Astrocyte of the cerebellum (primary cell): ENCODE data around the gene NID2.

ENCODE experiments used
- DNase-seq: peaks from one replicate; pipeline ENCODE4 v3.0.0-alpha.2; 2011; ENCODE audit warnings: low read depth
- H3K4me3 ChIP-seq: 2 replicates; pipeline ENCODE4 v1.5.1; 2011; ENCODE audit warnings: mild to moderate bottlenecking, low read depth, low read length, moderate library complexity
- in situ Hi-C: cut with HindIII; loops from 2 replicates; pipeline ENCODE4 v1.10.0; 2017; ENCODE audit warnings: low sequenced_read_pairs
- TF ChIP-seq, protein P1 (sequence below): IDR thresholded peaks from 2 replicates; pipeline ENCODE4 v1.5.1; 2012; ENCODE audit warnings: low read length, low read depth, moderate library complexity, mild to moderate bottlenecking; ENCODE audit errors: missing control alignments

NID2 gene

DNA sequence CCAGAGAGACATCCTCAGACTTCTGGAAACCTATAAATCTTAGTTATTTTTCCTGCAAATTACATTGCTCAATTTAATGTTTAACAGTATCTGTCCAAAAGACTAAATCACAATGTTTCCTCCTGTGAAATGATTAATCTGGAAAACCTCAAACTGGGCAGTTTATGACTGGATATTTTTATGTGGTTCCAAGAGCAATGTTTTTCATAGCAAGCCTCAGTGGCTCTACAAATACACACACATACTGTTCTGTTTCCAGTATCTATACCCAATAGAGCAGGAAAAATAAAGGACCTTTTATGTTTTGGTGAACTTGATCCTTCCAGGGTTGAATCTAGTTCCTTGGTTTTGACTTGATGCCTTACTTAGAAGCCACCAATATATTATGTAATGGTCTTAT is 9.2 kb downstream of the NID2 start:
- no peak overlapping the region for H3K4me3 ChIP-seq
- TF ChIP-seq, protein P1, sequence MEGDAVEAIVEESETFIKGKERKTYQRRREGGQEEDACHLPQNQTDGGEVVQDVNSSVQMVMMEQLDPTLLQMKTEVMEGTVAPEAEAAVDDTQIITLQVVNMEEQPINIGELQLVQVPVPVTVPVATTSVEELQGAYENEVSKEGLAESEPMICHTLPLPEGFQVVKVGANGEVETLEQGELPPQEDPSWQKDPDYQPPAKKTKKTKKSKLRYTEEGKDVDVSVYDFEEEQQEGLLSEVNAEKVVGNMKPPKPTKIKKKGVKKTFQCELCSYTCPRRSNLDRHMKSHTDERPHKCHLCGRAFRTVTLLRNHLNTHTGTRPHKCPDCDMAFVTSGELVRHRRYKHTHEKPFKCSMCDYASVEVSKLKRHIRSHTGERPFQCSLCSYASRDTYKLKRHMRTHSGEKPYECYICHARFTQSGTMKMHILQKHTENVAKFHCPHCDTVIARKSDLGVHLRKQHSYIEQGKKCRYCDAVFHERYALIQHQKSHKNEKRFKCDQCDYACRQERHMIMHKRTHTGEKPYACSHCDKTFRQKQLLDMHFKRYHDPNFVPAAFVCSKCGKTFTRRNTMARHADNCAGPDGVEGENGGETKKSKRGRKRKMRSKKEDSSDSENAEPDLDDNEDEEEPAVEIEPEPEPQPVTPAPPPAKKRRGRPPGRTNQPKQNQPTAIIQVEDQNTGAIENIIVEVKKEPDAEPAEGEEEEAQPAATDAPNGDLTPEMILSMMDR: no peak
- peak; percentile 77 for DNase-seq
- in situ Hi-C loops: no loop called here

DNA sequence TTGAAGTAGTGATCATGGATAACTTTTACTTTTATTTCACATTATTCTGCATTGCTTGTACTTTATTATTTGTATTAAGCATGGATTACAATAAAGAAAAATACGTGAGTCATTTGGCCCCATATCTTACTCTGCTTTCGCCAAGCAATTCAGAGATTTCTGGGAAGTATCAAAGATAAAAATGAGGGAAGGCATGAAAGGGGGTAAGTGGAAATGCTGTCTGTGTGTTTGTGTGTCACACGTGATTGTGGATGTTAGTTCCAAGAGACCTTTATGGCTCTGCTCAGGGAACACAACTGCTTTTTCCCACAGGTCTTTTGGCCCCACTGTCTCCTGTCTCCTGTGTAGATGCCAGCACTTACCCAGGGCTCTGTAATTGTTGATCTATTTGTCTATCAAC is 10.5 kb downstream of the NID2 start:
- in situ Hi-C loops: no loop called here
- DNase-seq: no peak
- H3K4me3 ChIP-seq: no peak overlapping the region
- TF ChIP-seq, protein P1: no peak

DNA sequence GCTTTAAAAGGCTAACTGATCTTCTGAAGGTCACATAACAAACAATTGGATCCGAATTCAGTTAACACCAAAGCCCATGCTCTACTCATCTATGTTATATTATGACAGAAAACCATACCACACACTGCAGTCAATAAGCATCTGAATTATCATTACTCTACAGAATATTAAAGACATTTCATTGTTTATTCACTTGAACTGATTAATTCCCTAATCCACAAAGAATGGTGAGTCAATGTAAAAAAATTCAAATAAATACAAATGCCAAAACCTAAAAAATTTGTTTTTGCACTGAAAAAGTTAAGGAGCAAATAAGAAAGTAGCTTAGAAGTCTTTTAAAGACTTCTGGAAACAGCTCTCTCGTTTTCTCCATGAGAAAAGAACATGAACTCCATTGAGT is 13.7 kb downstream of the NID2 start:
- TF ChIP-seq, protein P1: no peak
- no peak overlapping the region for H3K4me3 ChIP-seq
- in situ Hi-C loops: no loop called here
- DNase-seq: no peak

DNA sequence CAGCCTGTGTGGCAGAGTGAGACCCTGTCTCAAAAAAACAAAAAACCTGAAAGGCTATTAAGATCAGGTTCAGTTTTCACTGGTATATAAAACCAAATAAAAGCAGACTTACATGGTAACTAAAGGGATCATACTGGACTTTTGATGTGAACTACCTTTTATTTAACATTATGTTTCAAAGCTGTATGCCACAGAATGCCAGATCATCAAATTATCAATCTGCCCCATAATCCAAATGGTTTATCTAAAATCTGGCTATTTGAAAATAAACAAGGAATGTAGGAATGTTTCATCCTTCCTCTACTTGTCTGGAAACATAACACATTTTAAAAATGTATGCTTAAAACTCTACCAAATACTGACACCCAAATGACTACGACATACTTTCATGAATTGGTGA is 14.2 kb downstream of the NID2 start:
- no peak overlapping the region for H3K4me3 ChIP-seq
- DNase-seq: no peak
- in situ Hi-C loops: no loop called here
- TF ChIP-seq, protein P1: no peak

DNA sequence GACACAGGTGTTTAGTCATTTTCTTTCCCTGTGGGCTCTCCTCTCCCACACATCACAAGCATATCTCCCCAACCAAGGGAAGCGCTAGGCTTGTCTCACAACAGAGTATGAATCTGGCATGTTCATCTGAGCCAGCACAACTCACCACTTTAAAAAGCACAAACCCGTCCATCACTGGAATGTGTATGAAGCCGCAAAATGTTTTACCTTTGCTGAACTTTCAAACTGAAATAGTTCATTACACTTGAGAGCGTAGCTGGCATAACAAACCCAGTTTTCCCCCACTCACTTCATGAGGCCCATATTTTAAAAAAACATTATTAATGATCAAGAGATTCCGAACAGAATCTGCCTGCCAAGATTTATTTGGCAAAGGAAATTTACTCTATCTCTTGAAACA is 15.8 kb downstream of the NID2 start:
- in situ Hi-C loops: no loop called here
- DNase-seq: peak; percentile 60
- TF ChIP-seq, protein P1: no peak
- no peak overlapping the region for H3K4me3 ChIP-seq

DNA sequence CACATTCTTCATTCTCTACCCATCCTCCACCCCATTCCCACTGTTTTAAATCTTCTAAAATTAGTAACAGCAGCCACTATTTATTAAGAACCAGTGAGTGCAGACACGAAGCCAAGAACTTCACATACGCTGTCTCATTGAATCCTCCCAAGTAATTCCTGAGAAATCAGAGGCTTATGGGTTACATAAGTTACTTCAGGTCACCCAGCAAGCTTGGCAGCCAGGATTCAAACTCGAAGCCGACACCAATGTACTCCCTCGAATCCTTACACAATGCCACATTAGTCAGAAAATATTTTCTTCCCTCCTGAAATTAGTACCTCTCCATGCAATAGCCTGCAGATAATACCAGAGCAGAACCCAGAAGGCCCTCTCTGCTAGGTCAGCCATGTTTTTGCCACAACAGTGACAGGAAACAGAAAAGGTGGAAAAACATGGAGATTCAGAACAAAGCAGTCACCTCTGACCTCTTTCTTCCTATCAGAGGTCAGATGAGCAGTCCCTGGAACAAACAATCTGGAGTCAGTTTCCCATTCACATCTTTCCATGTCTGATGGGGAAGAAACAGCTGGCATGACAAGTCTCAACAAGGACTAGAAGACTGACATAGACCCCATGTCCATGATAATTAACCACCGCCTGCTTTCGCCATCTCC is 16.4 kb downstream of the NID2 start:
- DNase-seq: no peak
- in situ Hi-C loops: no loop called here
- TF ChIP-seq, protein P1: no peak

DNA sequence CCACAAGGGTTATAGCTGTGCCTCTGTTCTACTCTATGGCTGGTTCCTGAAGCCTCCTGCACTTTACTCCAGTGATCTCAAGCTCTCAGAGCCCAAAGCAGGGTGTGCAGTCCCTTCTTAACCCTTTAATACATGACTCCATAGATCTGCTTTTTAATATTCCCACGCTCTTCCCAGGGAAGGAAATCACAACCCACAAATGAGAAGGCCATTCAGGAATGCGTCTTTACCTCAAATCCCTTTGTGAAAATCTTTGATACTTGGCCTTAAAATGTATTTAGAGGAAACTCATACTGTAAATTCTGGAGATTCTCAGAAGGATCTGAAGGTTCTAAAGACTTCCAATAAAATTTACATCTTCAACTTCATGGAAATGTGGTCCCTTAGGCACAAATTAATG is 17.0 kb downstream of the NID2 start:
- no peak overlapping the region for H3K4me3 ChIP-seq
- peak; percentile 68 for DNase-seq
- TF ChIP-seq, protein P1: no peak
- in situ Hi-C loops: no loop called here

More for the DNA sequence above, 16.4 kb downstream of the NID2 start:
- H3K4me3 ChIP-seq: no peak overlapping the region
